IPS-15b (cell line): ENCODE data around the gene IQCK.

Source experiments
- H3K27me3 ChIP-seq: one replicate; pipeline ENCODE4 v1.6.1; 2013; ENCODE audit warnings: low read length; ENCODE audit not compliant: control insufficient read depth, insufficient read depth
- H3K36me3 ChIP-seq: one replicate; pipeline ENCODE4 v1.6.1; 2013; ENCODE audit warnings: low read length; ENCODE audit not compliant: control insufficient read depth, insufficient read depth
- H3K4me1 ChIP-seq: one replicate; pipeline ENCODE4 v1.6.1; 2013; ENCODE audit warnings: mild to moderate bottlenecking, low read length; ENCODE audit not compliant: control insufficient read depth, insufficient read depth
- H3K4me3 ChIP-seq: one replicate; pipeline ENCODE4 v1.5.1; 2013; ENCODE audit warnings: low read depth, low read length
- H3K9ac ChIP-seq: one replicate; pipeline ENCODE4 v1.6.1; 2013; ENCODE audit warnings: low read depth, mild to moderate bottlenecking, low read length
- H3K9me3 ChIP-seq: one replicate; pipeline ENCODE4 v1.6.1; 2013; ENCODE audit warnings: mild to moderate bottlenecking, low read length; ENCODE audit not compliant: control insufficient read depth, insufficient read depth

IQCK gene

GRCh38 chr16:19817122-19817521 lies 99.1 kb downstream of the IQCK start:
- H3K27me3 ChIP-seq, result no peaks in the 10 kb centered on the region
- H3K4me1 ChIP-seq, result no peaks in the 10 kb centered on the region
- no peak overlapping the region for H3K4me3 ChIP-seq
- H3K9me3 ChIP-seq, result no peaks in the 10 kb centered on the region
- no peaks in the 10 kb centered on the region for H3K36me3 ChIP-seq
- H3K9ac ChIP-seq, result no peak overlapping the region

- no peak overlapping the region for H3K4me3 ChIP-seq
- H3K36me3 ChIP-seq, result no peaks in the 10 kb centered on the region
Observed at GRCh38 chr16:19817875-19818274, 99.8 kb downstream of the IQCK start.

GRCh38 chr16:19822533-19822932 lies 104.5 kb downstream of the IQCK start:
- Histone ChIP-seq H3K36me3 (no peaks in the 10 kb centered on the region), H3K9ac (no peak overlapping the region), H3K4me1 (no peaks in the 10 kb centered on the region), H3K4me3 (no peak overlapping the region), H3K27me3 (no peaks in the 10 kb centered on the region), H3K9me3 (no peaks in the 10 kb centered on the region)

More at GRCh38 chr16:19817875-19818274, 99.8 kb downstream of the IQCK start:
- no peak overlapping the region for H3K9ac ChIP-seq
- H3K4me1 ChIP-seq, result no peaks in the 10 kb centered on the region
- H3K9me3 ChIP-seq, result no peaks in the 10 kb centered on the region
- no peaks in the 10 kb centered on the region for H3K27me3 ChIP-seq

GRCh38 chr16:19823322-19823721 lies 105.3 kb downstream of the IQCK start:
- H3K4me1 ChIP-seq, result no peaks in the 10 kb centered on the region
- no peaks in the 10 kb centered on the region for H3K9me3 ChIP-seq
- H3K4me3 ChIP-seq, result no peak overlapping the region
- H3K27me3 ChIP-seq, result no peaks in the 10 kb centered on the region
- no peak overlapping the region for H3K9ac ChIP-seq
- no peaks in the 10 kb centered on the region for H3K36me3 ChIP-seq

GRCh38 chr16:19824216-19824615 lies 106.1 kb downstream of the IQCK start:
- Histone ChIP-seq H3K4me3 (no peak overlapping the region), H3K27me3 (no peaks in the 10 kb centered on the region), H3K9me3 (no peaks in the 10 kb centered on the region), H3K4me1 (no peaks in the 10 kb centered on the region), H3K9ac (no peak overlapping the region), H3K36me3 (no peaks in the 10 kb centered on the region)

- Histone ChIP-seq H3K9ac (no peak overlapping the region), H3K9me3 (no peaks in the 10 kb centered on the region), H3K27me3 (no peaks in the 10 kb centered on the region), H3K4me3 (no peak overlapping the region), H3K4me1 (no peaks in the 10 kb centered on the region), H3K36me3 (no peaks in the 10 kb centered on the region)
Observed at GRCh38 chr16:19829844-19830692, 112.0 kb downstream of the IQCK start.

- H3K36me3 ChIP-seq, result no peaks in the 10 kb centered on the region
- H3K4me3 ChIP-seq, result no peak overlapping the region
- H3K4me1 ChIP-seq, result no peaks in the 10 kb centered on the region
- no peak overlapping the region for H3K9ac ChIP-seq
- H3K9me3 ChIP-seq, result no peaks in the 10 kb centered on the region
- H3K27me3 ChIP-seq, result no peaks in the 10 kb centered on the region
Observed at GRCh38 chr16:19830902-19831560, 113.0 kb downstream of the IQCK start.

GRCh38 chr16:19831678-19832077 lies 113.6 kb downstream of the IQCK start:
- Histone ChIP-seq H3K27me3 (no peaks in the 10 kb centered on the region), H3K36me3 (no peaks in the 10 kb centered on the region), H3K9ac (no peak overlapping the region), H3K4me3 (no peak overlapping the region), H3K9me3 (no peaks in the 10 kb centered on the region), H3K4me1 (no peaks in the 10 kb centered on the region)

- H3K4me1 ChIP-seq, result peaks cover 7% of the 10 kb centered on the region
- no peak overlapping the region for H3K9ac ChIP-seq
- H3K9me3 ChIP-seq, result no peaks in the 10 kb centered on the region
- H3K36me3 ChIP-seq, result no peaks in the 10 kb centered on the region
- no peak overlapping the region for H3K4me3 ChIP-seq
- H3K27me3 ChIP-seq, result no peaks in the 10 kb centered on the region
Observed at GRCh38 chr16:19833176-19833575, 115.1 kb downstream of the IQCK start.

GRCh38 chr16:19833581-19833980 lies 115.5 kb downstream of the IQCK start:
- peaks cover 9% of the 10 kb centered on the region for H3K4me1 ChIP-seq
- H3K36me3 ChIP-seq, result no peaks in the 10 kb centered on the region

GRCh38 chr16:19835196-19835595 lies 117.1 kb downstream of the IQCK start:
- H3K4me3 ChIP-seq, result no peak overlapping the region
- H3K36me3 ChIP-seq, result no peaks in the 10 kb centered on the region
- no peak overlapping the region for H3K9ac ChIP-seq
- H3K4me1 ChIP-seq, result peaks cover 9% of the 10 kb centered on the region
- H3K27me3 ChIP-seq, result no peaks in the 10 kb centered on the region
- H3K9me3 ChIP-seq, result no peaks in the 10 kb centered on the region

More at GRCh38 chr16:19833581-19833980, 115.5 kb downstream of the IQCK start:
- no peak overlapping the region for H3K4me3 ChIP-seq
- no peaks in the 10 kb centered on the region for H3K27me3 ChIP-seq
- no peaks in the 10 kb centered on the region for H3K9me3 ChIP-seq
- H3K9ac ChIP-seq, result no peak overlapping the region

- Histone ChIP-seq H3K36me3 (no peaks in the 10 kb centered on the region), H3K27me3 (no peaks in the 10 kb centered on the region), H3K9ac (no peak overlapping the region), H3K4me3 (no peak overlapping the region), H3K4me1 (peaks cover 9% of the 10 kb centered on the region), H3K9me3 (no peaks in the 10 kb centered on the region)
Observed at GRCh38 chr16:19835968-19836421, 117.9 kb downstream of the IQCK start.
